Motor neuron (in vitro differentiated cells): Measurements from ENCODE around the gene HDAC8. TPM values are rescaled to one million over a fixed set of nuclear protein-coding genes. Genes with fewer than 3 reads are reported as not detected.
"Not testable (repeated sequence)": the region's sequence is repeated elsewhere in the genome, so short reads cannot be mapped to it uniquely, and the experiment has no call there.

Experiments used
- ATAC-seq, 8 experiments: fragments of 200-7000 bp; cut with Tn5 transposase; replicated peaks in 6 of 8; 2 replicates each; pipeline ENCODE4 v1.8.0; 2021; ENCODE audit warnings: mild to moderate bottlenecking in 8 of 8, moderate library complexity in 8 of 8
- H3K27ac ChIP-seq, 2 donors: fragments of 250-450 bp; sonication (Bioruptor Pico); 2 replicates each; pipeline ENCODE4 v1.9.0; 2021; ENCODE audit warnings: antibody characterized with exemption in 2 of 2, mild to moderate bottlenecking in 2 of 2, moderate library complexity in 1 of 2
- H3K4me1 ChIP-seq, 2 donors: fragments of 250-450 bp; sonication (Bioruptor Pico); replicated peaks in 1 of 2; 2 replicates each; pipeline ENCODE4 v1.6.1; 2021; ENCODE audit warnings: antibody characterized with exemption in 2 of 2, mild to moderate bottlenecking in 2 of 2, moderate library complexity in 1 of 2
- H3K4me3 ChIP-seq, 5 donors: fragments of 250-450 bp; sonication (Bioruptor Pico); 2 replicates each; pipeline ENCODE4 v1.9.0; 2021; ENCODE audit warnings: antibody characterized with exemption in 5 of 5, mild to moderate bottlenecking in 5 of 5, moderate library complexity in 4 of 5
- WGBS, 10 experiments: fragments of 450-650 bp; shearing (Covaris generic); methylation state at CpG; one replicate each; pipeline ENCODE4 v1.0.0; 2022; 5-methylcytosine and 5-hydroxymethylcytosine counted together
- in situ Hi-C, 9 experiments: fragments of 400-800 bp; cut with MboI; loops; one replicate each; pipeline ENCODE4 v1.15.0; 2021; ENCODE audit warnings: low sequenced_read_pairs in 9 of 9, low pct_unique_long_range_greater_than_20kb in 2 of 9; ENCODE audit not compliant: unreplicated experiment in 9 of 9
- total RNA-seq, 8 experiments: library from RNA; unstranded; fragments of 300-600 nt; gene quantifications; 2 replicates each; pipeline versions ENCODE4 v1.2.3 to v1.2.4, GENCODE V29; 2022

Gene HDAC8
- total RNA-seq, 8 experiments from 2014 or later, result 19.2 to 62.9 (median 27.5) TPM

- in situ Hi-C loops, result no loop called here
- Histone ChIP-seq H3K4me3 (no peak overlapping the region), H3K4me1 (no peaks in the 10 kb centered on the region), H3K27ac (no peak overlapping the region)
- ATAC-seq, result no peak
- 60 to 100% (median 100%) methylated on average over 1 to 6 of the region's 6 CpGs; no CpG with 5 or more reads in 5 of the 10 experiments for WGBS, 10 experiments
Measured at GRCh38 chrX:72495046-72495445, 77.6 kb downstream of the HDAC8 start.

DNA sequence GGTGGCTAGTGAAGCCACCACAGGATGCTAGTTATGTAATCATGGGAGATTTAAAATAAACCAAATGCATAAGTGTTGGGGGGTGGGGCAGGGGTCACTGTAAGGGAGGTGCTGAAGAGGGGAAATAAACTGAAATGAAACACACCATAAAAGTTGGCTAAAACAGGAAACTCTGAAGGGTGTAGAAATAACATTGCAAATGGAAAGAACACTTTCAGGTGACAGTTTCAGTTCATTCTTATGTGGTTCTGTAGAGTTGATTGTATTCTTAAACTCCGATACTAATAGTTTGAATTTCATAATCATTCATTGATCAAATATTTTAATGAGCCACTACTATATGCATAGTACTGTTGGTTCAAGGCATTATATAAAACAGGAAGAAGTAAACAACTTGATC is 80.1 kb downstream of the HDAC8 start:
- 67 to 100% (median 100%) methylated on average over 1 of the region's 1 CpG; no CpG with 5 or more reads in 5 of the 10 experiments for WGBS, 10 experiments
- Histone ChIP-seq H3K4me1 (no peaks in the 10 kb centered on the region), H3K4me3 (no peak overlapping the region), H3K27ac (no peak overlapping the region)
- in situ Hi-C loops, result no loop called here
- ATAC-seq, result no peak

GRCh38 chrX:72490221-72490620 is 82.4 kb downstream of the HDAC8 start:
- H3K27ac ChIP-seq, H3K4me1 ChIP-seq, in situ Hi-C loops, ATAC-seq, H3K4me3 ChIP-seq: not testable (repeated sequence)
- WGBS, 10 experiments, result no CpG with 5 or more reads among the region's 6 CpGs

DNA sequence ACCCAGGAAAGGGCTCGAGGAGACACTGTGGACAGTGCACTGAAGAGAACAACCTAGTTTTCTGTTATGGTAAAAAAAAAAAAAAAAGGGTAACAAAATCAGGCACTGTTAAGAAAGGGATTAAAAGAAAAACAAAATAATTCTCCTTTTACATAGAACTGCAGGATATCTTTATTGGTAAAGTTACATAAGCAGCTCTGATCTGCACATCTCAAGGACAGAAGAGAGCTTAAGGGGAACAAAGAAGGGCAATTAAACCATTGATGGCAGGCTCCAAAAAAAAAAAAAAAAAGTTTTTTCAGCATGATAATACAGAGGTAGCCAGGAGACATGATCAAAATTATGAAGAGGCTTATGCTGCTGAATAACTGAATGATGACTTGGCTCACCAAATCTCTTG is 85.0 kb downstream of the HDAC8 start:
- Histone ChIP-seq H3K4me3 (no peak overlapping the region), H3K4me1 (no peaks in the 10 kb centered on the region), H3K27ac (no peak overlapping the region)
- in situ Hi-C loops, result no loop called here
- 42 to 100% (median 58%) methylated on average over 1 of the region's 1 CpG; no CpG with 5 or more reads in 6 of the 10 experiments for WGBS, 10 experiments
- no peak for ATAC-seq

- no peak overlapping the region for H3K4me3 ChIP-seq
- H3K4me1 ChIP-seq, result no peaks in the 10 kb centered on the region
- 25 to 100% (median 55%) methylated on average over 1 to 2 of the region's 5 CpGs; no CpG with 5 or more reads in 3 of the 10 experiments for WGBS, 10 experiments
- H3K27ac ChIP-seq, result no peak overlapping the region
- in situ Hi-C loops, result no loop called here
- no peak for ATAC-seq
Measured at GRCh38 chrX:72479324-72480274, 93.0 kb downstream of the HDAC8 start.

DNA sequence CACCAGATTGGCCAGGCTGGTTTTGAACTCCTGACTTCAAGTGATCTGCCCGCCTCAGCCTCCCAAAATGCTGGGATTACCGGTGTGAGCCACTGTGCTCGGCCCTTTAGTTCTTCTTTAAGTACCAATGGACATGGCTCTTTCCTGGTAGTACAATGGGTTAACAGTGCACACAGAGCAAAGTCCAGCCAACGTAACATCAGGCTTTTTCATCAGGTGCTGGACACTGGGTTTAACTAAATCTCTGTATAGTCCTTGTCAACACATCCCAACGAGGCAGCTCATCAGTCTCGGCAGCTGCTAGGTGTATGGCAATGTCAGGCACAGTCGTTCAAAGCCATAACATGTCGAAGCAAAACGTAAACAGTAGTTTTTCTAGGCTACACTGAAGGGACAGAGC is 93.8 kb downstream of the HDAC8 start:
- in situ Hi-C loops, result no loop called here
- Histone ChIP-seq H3K27ac (no peak overlapping the region), H3K4me3 (no peak overlapping the region), H3K4me1 (no peaks in the 10 kb centered on the region)
- WGBS, 10 experiments, result 47 to 100% (median 89%) methylated on average over 1 to 6 of the region's 9 CpGs; no CpG with 5 or more reads in 4 of the 10 experiments
- ATAC-seq, result no peak

DNA sequence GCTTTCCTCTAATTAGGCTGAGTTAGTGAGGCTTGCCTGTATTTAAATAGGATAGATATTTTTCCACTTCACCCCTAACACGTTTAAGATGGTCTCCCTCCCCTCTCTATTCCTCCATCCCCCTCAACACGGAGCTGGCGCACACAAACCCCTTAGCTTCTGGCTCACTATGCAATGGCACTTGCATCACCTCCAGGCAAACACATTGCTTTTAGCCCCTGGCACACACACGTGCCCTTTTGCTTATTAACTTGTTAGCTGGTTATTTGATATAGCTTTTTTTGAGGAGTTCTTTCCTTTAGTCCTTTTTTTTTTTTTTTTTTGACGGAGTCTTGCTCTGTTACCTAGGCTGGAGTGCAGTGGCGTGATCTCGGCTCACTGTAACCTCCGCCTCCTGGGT is 94.3 kb downstream of the HDAC8 start:
- in situ Hi-C loops, result no loop called here
- H3K4me1 ChIP-seq, result no peaks in the 10 kb centered on the region
- WGBS, 10 experiments, result 0 to 100% (median 57%) methylated on average over 1 to 8 of the region's 8 CpGs; no CpG with 5 or more reads in 4 of the 10 experiments
- H3K4me3 ChIP-seq, result no peak overlapping the region
- no peak overlapping the region for H3K27ac ChIP-seq
- ATAC-seq, result no peak

DNA sequence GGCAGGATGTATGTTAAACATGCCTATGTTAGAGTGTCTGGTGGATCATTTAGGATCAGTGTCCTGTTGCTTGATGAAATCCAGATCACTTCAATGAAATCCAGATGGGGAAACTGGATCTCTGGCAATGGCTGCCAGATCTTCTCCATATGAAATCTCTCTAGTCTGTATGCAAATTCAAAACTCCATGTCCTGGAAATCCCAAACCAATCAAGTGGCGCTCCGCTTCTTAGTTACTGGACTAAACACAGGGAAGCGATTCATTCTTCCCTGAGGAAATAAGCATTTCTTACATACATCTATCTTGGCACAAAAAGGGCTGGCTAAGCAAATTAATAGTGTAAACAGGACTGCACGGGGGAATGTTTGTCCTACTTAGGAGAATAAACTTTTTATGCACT is 94.9 kb downstream of the HDAC8 start:
- ATAC-seq, result peak in 1 of 8 experiments; percentile 92
- WGBS, 10 experiments, result 0 to 92% (median 48%) methylated on average over 1 to 4 of the region's 4 CpGs; no CpG with 5 or more reads in 6 of the 10 experiments

GRCh38 chrX:72477376-72477775 is 95.3 kb downstream of the HDAC8 start:
- no peak overlapping the region for H3K4me3 ChIP-seq
- no peaks in the 10 kb centered on the region for H3K4me1 ChIP-seq
- 44 to 70% methylated on average over 1 to 2 of the region's 2 CpGs; no CpG with 5 or more reads in 8 of the 10 experiments for WGBS, 10 experiments
- no peak for ATAC-seq
- no peak overlapping the region for H3K27ac ChIP-seq
- in situ Hi-C loops, result no loop called here

More for the DNA sequence above, 94.9 kb downstream of the HDAC8 start:
- Histone ChIP-seq H3K4me3 (no peak overlapping the region), H3K4me1 (no peaks in the 10 kb centered on the region), H3K27ac (no peak overlapping the region)
- in situ Hi-C loops, result no loop called here

DNA sequence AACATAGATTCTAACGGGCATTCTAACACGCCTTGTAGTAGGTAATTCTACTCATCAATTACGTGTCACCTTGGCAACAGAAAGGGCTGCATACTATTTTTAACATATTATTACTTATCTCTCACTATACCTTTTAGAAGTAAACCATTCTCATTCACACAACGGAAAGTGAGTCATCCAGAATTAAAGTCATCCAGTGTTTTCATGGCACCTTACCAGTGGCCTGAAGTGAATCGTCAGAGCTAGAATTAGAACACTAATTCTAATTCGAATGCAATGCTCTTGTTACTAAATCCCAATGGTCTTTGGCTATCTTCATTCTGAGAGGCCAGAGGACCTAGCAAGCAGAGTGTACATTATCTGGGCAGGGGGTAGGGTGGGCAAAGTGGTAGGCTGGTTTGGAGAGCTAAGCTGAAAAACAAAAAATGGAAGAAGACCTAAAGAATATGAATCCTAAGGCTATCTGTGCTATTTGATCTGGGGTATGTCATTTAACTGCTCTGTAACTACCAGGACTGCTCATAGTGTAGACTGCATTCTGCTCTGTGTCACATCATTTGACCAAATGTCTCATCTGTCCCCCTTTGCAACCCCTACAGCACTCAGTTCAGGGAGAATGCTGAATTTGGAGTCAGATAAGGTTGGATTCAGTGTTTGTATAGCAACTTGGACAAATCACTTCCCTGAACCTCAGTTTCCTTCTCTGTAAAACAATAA is 96.5 kb downstream of the HDAC8 start:
- no peak overlapping the region for H3K4me3 ChIP-seq
- in situ Hi-C loops, result no loop called here

DNA sequence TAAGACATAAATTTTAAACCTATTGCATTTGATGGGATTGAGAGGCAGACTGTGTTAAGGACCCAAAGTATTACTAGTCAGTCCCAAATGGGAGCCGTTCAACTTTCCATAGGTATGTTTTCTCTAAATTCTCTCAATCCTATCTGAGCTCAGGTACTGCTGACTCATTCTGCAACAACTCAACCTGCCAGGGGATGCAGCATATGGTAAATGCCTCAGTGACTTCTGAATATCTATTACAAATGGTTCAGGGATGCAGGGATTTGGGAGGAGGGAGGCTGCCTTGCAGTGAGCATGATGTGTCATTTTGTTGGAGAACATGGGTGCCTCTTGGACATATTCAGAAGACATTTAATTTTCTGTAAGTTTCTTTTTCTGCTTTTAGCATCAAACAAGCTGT is 97.3 kb downstream of the HDAC8 start:
- in situ Hi-C loops, result no loop called here
- ATAC-seq, result no peak
- Histone ChIP-seq H3K27ac (no peak overlapping the region), H3K4me1 (no peaks in the 10 kb centered on the region), H3K4me3 (no peak overlapping the region)
- WGBS, 10 experiments, result 50 to 71% methylated on average over 1 of the region's 1 CpG; no CpG with 5 or more reads in 8 of the 10 experiments

More for the DNA sequence above, 96.5 kb downstream of the HDAC8 start:
- ATAC-seq, result no peak
- Histone ChIP-seq H3K27ac (no peak overlapping the region), H3K4me1 (no peaks in the 10 kb centered on the region)
- WGBS, 10 experiments, result 0 to 100% (median 100%) methylated on average over 1 to 6 of the region's 6 CpGs; no CpG with 5 or more reads in 4 of the 10 experiments

DNA sequence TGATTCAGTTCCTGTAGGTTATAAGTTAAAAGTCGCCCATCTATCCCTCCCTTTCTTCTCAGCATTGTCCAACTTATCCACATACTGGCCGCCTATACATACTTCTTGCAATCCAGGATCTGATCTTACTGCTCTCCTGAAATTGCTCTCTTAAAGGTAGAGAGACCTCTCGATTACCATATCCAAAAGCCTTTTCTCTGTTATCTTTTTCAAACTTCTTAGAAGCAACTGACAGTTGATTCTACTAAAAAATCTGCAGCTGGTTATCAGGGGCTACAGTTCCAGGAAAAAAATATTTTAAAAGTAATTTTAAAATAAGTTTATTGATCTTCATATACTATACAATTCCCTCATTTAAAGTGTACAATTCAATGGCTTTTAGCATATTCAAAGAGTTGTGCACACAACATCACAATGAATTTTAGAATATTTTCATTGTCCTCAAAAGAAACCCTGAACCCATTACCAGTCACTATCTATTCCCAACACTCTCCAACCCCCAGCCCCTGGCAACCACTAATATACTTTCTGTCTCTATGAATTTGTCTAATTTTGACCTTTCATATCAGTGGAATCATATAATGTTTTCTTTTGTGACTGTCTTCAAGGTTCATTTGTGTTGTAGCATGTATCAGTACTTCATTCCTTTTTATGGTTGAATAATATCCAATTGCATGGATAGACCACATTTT is 102.0 kb downstream of the HDAC8 start:
- 50 to 100% (median 90%) methylated on average over 1 to 3 of the region's 3 CpGs; no CpG with 5 or more reads in 2 of the 10 experiments for WGBS, 10 experiments
- no peak for ATAC-seq
- in situ Hi-C loops, result no loop called here

GRCh38 chrX:72470117-72470516 is 102.5 kb downstream of the HDAC8 start:
- H3K4me3 ChIP-seq, result no peak overlapping the region
- in situ Hi-C loops, result no loop called here
- no peak overlapping the region for H3K27ac ChIP-seq
- 60 to 100% (median 83%) methylated on average over 1 of the region's 1 CpG; no CpG with 5 or more reads in 6 of the 10 experiments for WGBS, 10 experiments
- H3K4me1 ChIP-seq, result no peaks in the 10 kb centered on the region
- ATAC-seq, result no peak

More for the DNA sequence above, 102.0 kb downstream of the HDAC8 start:
- Histone ChIP-seq H3K4me3 (no peak overlapping the region), H3K27ac (no peak overlapping the region), H3K4me1 (no peaks in the 10 kb centered on the region)
